NOMO-1 treated with dmso at 0.1 percent for 144 hours (cell line): ENCODE data around the gene GALK2.

Experiments
- DNase-seq: peaks from one replicate; lab custom pipeline; 2025; ENCODE audit not compliant: unreplicated experiment; lab: John Stamatoyannopoulos, UW

Gene GALK2

GRCh38 chr15:49278751-49279150 lies 108.7 kb downstream of the GALK2 start:
- no peak for DNase-seq

- no peak for DNase-seq
Measured at GRCh38 chr15:49279521-49280456, 109.7 kb downstream of the GALK2 start.

- DNase-seq, result no peak
Measured at GRCh38 chr15:49282366-49282765, 112.3 kb downstream of the GALK2 start.

GRCh38 chr15:49286649-49287404 lies 116.8 kb downstream of the GALK2 start:
- no peak for DNase-seq

GRCh38 chr15:49287481-49287880 lies 117.4 kb downstream of the GALK2 start:
- no peak for DNase-seq

GRCh38 chr15:49288391-49288790 lies 118.3 kb downstream of the GALK2 start:
- no peak for DNase-seq

- no peak for DNase-seq
Measured at GRCh38 chr15:49290191-49290590, 120.1 kb downstream of the GALK2 start.

GRCh38 chr15:49293941-49294340 lies 123.9 kb downstream of the GALK2 start:
- DNase-seq, result no peak

GRCh38 chr15:49296258-49296657 lies 126.2 kb downstream of the GALK2 start:
- no peak for DNase-seq

GRCh38 chr15:49297584-49297983 lies 127.5 kb downstream of the GALK2 start:
- no peak for DNase-seq

GRCh38 chr15:49300856-49301255 lies 130.8 kb downstream of the GALK2 start:
- DNase-seq, result no peak

- DNase-seq, result no peak
Measured at GRCh38 chr15:49301562-49301961, 131.5 kb downstream of the GALK2 start.

GRCh38 chr15:49303003-49303402 lies 133.0 kb downstream of the GALK2 start:
- DNase-seq, result no peak

GRCh38 chr15:49306551-49306950 lies 136.5 kb downstream of the GALK2 start:
- DNase-seq, result no peak

GRCh38 chr15:49308686-49309085 lies 138.6 kb downstream of the GALK2 start:
- no peak for DNase-seq

- no peak for DNase-seq
Measured at GRCh38 chr15:49309889-49310288, 139.8 kb downstream of the GALK2 start.

GRCh38 chr15:49313650-49314049 lies 143.6 kb downstream of the GALK2 start:
- peak; percentile 0 for DNase-seq

- DNase-seq, result no peak
Measured at GRCh38 chr15:49314716-49315115, 144.7 kb downstream of the GALK2 start.

GRCh38 chr15:49315391-49315823 lies 145.4 kb downstream of the GALK2 start:
- no peak for DNase-seq

GRCh38 chr15:49320351-49320750 lies 150.3 kb downstream of the GALK2 start:
- peak; percentile 40 for DNase-seq

GRCh38 chr15:49323207-49323606 lies 153.2 kb downstream of the GALK2 start:
- no peak for DNase-seq

GRCh38 chr15:49327927-49328326 lies 157.9 kb downstream of the GALK2 start:
- DNase-seq, result no peak
